HEK293 (cell line): ENCODE results near the gene B3GAT1.
A peak's percentile ranks its signal among the peaks of the same experiment; 100 is the strongest.

Experiments
- CTCF ChIA-PET: fragments of 350-600 bp; formaldehyde crosslinking; extraction: SDS; loops from one replicate; lab custom pipeline; 2021; ENCODE audit warnings: antibody characterized with exemption; lab: Yijun Ruan, JAX
- POLR2A ChIA-PET: fragments of 300-600 bp; formaldehyde crosslinking; extraction: SDS; loops from one replicate; lab custom pipeline; 2020; ENCODE audit warnings: antibody characterized with exemption, inconsistent platforms; lab: Yijun Ruan, JAX
- H3K27ac ChIP-seq: fragments of 200-500 bp; sonication (Bioruptor generic); 2 replicates; pipeline ENCODE4 v1.5.1; 2014; ENCODE audit warnings: low read depth, low read length, control low read depth, inconsistent platforms; ENCODE audit errors: extremely low read depth
- H3K36me3 ChIP-seq, 2 experiments: fragments of 200-500 bp in 1 of 2; sonication (Bioruptor generic) in 1 of 2; 1 replicate in 1 of 2; 2 replicates in 1 of 2; pipeline ENCODE4 v1.5.1; 2014 to 2017; ENCODE audit warnings: inconsistent platforms in 2 of 2, low read length in 2 of 2; ENCODE audit not compliant: control insufficient read depth in 2 of 2, insufficient read depth in 1 of 2
- H3K4me1 ChIP-seq: fragments of 200-500 bp; sonication (Bioruptor generic); 2 replicates; pipeline ENCODE4 v1.5.1; 2014; ENCODE audit warnings: mild to moderate bottlenecking, low read length, inconsistent platforms; ENCODE audit not compliant: control insufficient read depth, insufficient read depth
- H3K4me3 ChIP-seq: 2 replicates; pipeline ENCODE4 v1.5.1; 2011; ENCODE audit warnings: low read depth, mild to moderate bottlenecking, control low read depth, low read length, moderate library complexity
- H3K9me3 ChIP-seq: fragments of 200-500 bp; sonication (Bioruptor generic); 2 replicates; pipeline ENCODE4 v1.5.1; 2014; ENCODE audit warnings: low read depth, low read length, inconsistent platforms; ENCODE audit not compliant: control insufficient read depth, insufficient read depth
- AEBP2 ChIP-seq: fragments of 450-650 bp; formaldehyde crosslinking; IDR thresholded peaks from 2 replicates; pipeline ENCODE4 v1.5.1; 2016; ENCODE audit warnings: missing biosample characterization, missing genetic modification characterization, borderline replicate concordance
- CTCF ChIP-seq: fragments of 450-650 bp; formaldehyde crosslinking; IDR thresholded peaks from 2 replicates; pipeline ENCODE4 v1.5.1; 2016; ENCODE audit warnings: missing biosample characterization, missing genetic modification characterization
- EGR2 ChIP-seq: fragments of 450-650 bp; formaldehyde crosslinking; IDR thresholded peaks from 2 replicates; pipeline ENCODE4 v1.5.1; 2016; ENCODE audit warnings: low read depth, missing biosample characterization, missing genetic modification characterization
- GLIS1 ChIP-seq: fragments of 450-650 bp; formaldehyde crosslinking; IDR thresholded peaks from 2 replicates; pipeline ENCODE4 v1.5.1; 2016; ENCODE audit warnings: missing biosample characterization, missing genetic modification characterization
- KLF17 ChIP-seq: fragments of 450-650 bp; formaldehyde crosslinking; IDR thresholded peaks from 2 replicates; pipeline ENCODE4 v1.5.1; 2016; ENCODE audit warnings: missing biosample characterization, missing genetic modification characterization
- KLF8 ChIP-seq: fragments of 450-650 bp; formaldehyde crosslinking; IDR thresholded peaks from 2 replicates; pipeline ENCODE4 v1.5.1; 2016; ENCODE audit warnings: missing biosample characterization, missing genetic modification characterization
- PRDM2 ChIP-seq: fragments of 450-650 bp; formaldehyde crosslinking; IDR thresholded peaks from 2 replicates; pipeline ENCODE4 v1.5.1; 2016; ENCODE audit warnings: missing biosample characterization, missing genetic modification characterization, borderline replicate concordance
- TCF7L2 ChIP-seq: IDR thresholded peaks from 2 replicates; pipeline ENCODE4 v1.6.1; 2011; ENCODE audit warnings: low read depth, mild to moderate bottlenecking, inconsistent platforms, low read length, moderate library complexity, borderline replicate concordance
- ZFP69B ChIP-seq: fragments of 450-650 bp; formaldehyde crosslinking; IDR thresholded peaks from 2 replicates; pipeline ENCODE4 v1.5.1; 2016; ENCODE audit warnings: missing biosample characterization, missing genetic modification characterization
- ZIC2 ChIP-seq: fragments of 450-650 bp; formaldehyde crosslinking; IDR thresholded peaks from 2 replicates; pipeline ENCODE4 v1.5.1; 2016; ENCODE audit warnings: missing biosample characterization, missing genetic modification characterization
- ZNF132 ChIP-seq: fragments of 450-650 bp; formaldehyde crosslinking; IDR thresholded peaks from 2 replicates; pipeline ENCODE4 v1.5.1; 2017; ENCODE audit warnings: missing biosample characterization, missing genetic modification characterization, borderline replicate concordance
- ZNF18 ChIP-seq: fragments of 450-650 bp; formaldehyde crosslinking; IDR thresholded peaks from 2 replicates; pipeline ENCODE4 v1.5.1; 2016; ENCODE audit warnings: missing biosample characterization, missing genetic modification characterization
- ZNF202 ChIP-seq: fragments of 450-650 bp; formaldehyde crosslinking; IDR thresholded peaks from 2 replicates; pipeline ENCODE4 v1.5.1; 2016; ENCODE audit warnings: missing biosample characterization, missing genetic modification characterization, borderline replicate concordance
- ZNF214 ChIP-seq: fragments of 450-650 bp; formaldehyde crosslinking; IDR thresholded peaks from 2 replicates; pipeline ENCODE4 v1.5.1; 2017; ENCODE audit warnings: missing biosample characterization, mild to moderate bottlenecking, missing genetic modification characterization, borderline replicate concordance
- ZNF426 ChIP-seq: fragments of 450-650 bp; formaldehyde crosslinking; IDR thresholded peaks from 2 replicates; pipeline ENCODE4 v1.5.1; 2017; ENCODE audit warnings: missing biosample characterization, missing genetic modification characterization, mild to moderate bottlenecking, inconsistent platforms, moderate library complexity
- ZNF610 ChIP-seq: fragments of 450-650 bp; formaldehyde crosslinking; IDR thresholded peaks from 2 replicates; pipeline ENCODE4 v1.5.1; 2016; ENCODE audit warnings: missing biosample characterization, missing genetic modification characterization, borderline replicate concordance
- ZNF645 ChIP-seq: fragments of 450-650 bp; formaldehyde crosslinking; IDR thresholded peaks from 2 replicates; pipeline ENCODE4; 2016; ENCODE audit warnings: missing biosample characterization, missing genetic modification characterization
- ZNF76 ChIP-seq: fragments of 450-650 bp; formaldehyde crosslinking; IDR thresholded peaks from 2 replicates; pipeline ENCODE4; 2016; ENCODE audit warnings: low read depth, missing biosample characterization, missing genetic modification characterization, borderline replicate concordance
- ZNF768 ChIP-seq: fragments of 450-650 bp; formaldehyde crosslinking; IDR thresholded peaks from 2 replicates; pipeline ENCODE4 v1.5.1; 2018; ENCODE audit warnings: missing biosample characterization, mild to moderate bottlenecking, missing genetic modification characterization
- ZNF785 ChIP-seq: fragments of 450-650 bp; formaldehyde crosslinking; IDR thresholded peaks from 2 replicates; pipeline ENCODE4 v1.5.1; 2016; ENCODE audit warnings: missing biosample characterization, missing genetic modification characterization
- ZNF791 ChIP-seq: fragments of 450-650 bp; formaldehyde crosslinking; IDR thresholded peaks from 2 replicates; pipeline ENCODE4 v1.5.1; 2016; ENCODE audit warnings: missing biosample characterization, missing genetic modification characterization
- ZSCAN16 ChIP-seq: fragments of 450-650 bp; formaldehyde crosslinking; IDR thresholded peaks from 2 replicates; pipeline ENCODE4 v1.5.1; 2016; ENCODE audit warnings: missing biosample characterization, missing genetic modification characterization
- ZSCAN5A ChIP-seq: fragments of 450-650 bp; formaldehyde crosslinking; IDR thresholded peaks from 2 replicates; pipeline ENCODE4 v1.5.1; 2016; ENCODE audit warnings: missing biosample characterization, missing genetic modification characterization

The B3GAT1 gene

GRCh38 chr11:134332189-134332631 lies 79.8 kb downstream of the B3GAT1 start:
- Histone ChIP-seq H3K27ac (no peak overlapping the region), H3K4me1 (no peaks in the 10 kb centered on the region), H3K4me3 (peak overlapping the region; percentile 57), H3K36me3 (peaks cover 0 to 3% of the 10 kb centered on the region in 2 experiments; a peak in 1 of 3 replicates), H3K9me3 (no peaks in the 10 kb centered on the region)
- ChIA-PET POLR2A (interaction anchor here (0.6 to 1.2 kb wide), 3 partner anchors 56 to 108 kb away, joined by 3 to 8 read pairs (median 5); partner anchors contain the start of genes GLB1L3 and NCAPD3), CTCF (interaction anchor here (0.8 kb wide), 1 partner anchor 10 kb away, joined by 3 read pairs; no protein-coding TSS in a partner anchor)
- no peak for TF ChIP-seq TCF7L2
- TF ChIP-seq ZSCAN16, result no peak
- TF ChIP-seq ZNF76 (tag by site-specific recombination), result peak; percentile 35; the same call in 1 of the 2 replicates
- peak; percentile 37; the same call in 1 of the 2 replicates for TF ChIP-seq ZNF610 (tag by site-specific recombination)
- TF ChIP-seq AEBP2 (tag by site-specific recombination), result no peak
- TF ChIP-seq PRDM2 (tag by site-specific recombination), result no peak
- no peak for TF ChIP-seq ZFP69B (tag by site-specific recombination)
- TF ChIP-seq ZNF202, result no peak
- no peak for TF ChIP-seq ZNF214 (tag by site-specific recombination)
- no peak for TF ChIP-seq ZSCAN5A (tag by site-specific recombination)
- TF ChIP-seq KLF17, result no peak
- peak; percentile 43; the same call in 1 of the 2 replicates for TF ChIP-seq CTCF (tag by site-specific recombination)
- TF ChIP-seq ZNF132, result no peak
- no peak for TF ChIP-seq ZNF645 (tag by site-specific recombination)
- no peak for TF ChIP-seq ZNF768 (tag by site-specific recombination)
- TF ChIP-seq GLIS1 (tag by site-specific recombination), result peak; percentile 40; the same call in 1 of the 2 replicates
- no peak for TF ChIP-seq ZNF791
- TF ChIP-seq ZNF785 (tag by site-specific recombination), result no peak
- TF ChIP-seq ZNF18 (tag by site-specific recombination), result no peak
- TF ChIP-seq KLF8, result no peak
- peak; percentile 87 for TF ChIP-seq ZIC2
- no peak for TF ChIP-seq EGR2 (tag by site-specific recombination)
- TF ChIP-seq ZNF426 (tag by site-specific recombination), result no peak
